SK-N-SH (cell line): ENCODE data around the gene CETP. TPM values are rescaled to one million over a fixed set of nuclear protein-coding genes. Genes with fewer than 3 reads are reported as not detected.

Experiments used
- CTCF ChIA-PET: fragments of 300-600, 350-600 bp; formaldehyde crosslinking; extraction: SDS; loops from one replicate; lab custom pipeline; 2021; lab: Yijun Ruan, JAX
- POLR2A ChIA-PET: fragments of 350-600 bp; sonication (Branson Sonifier 250); formaldehyde crosslinking; extraction: SDS; loops from one replicate; lab custom pipeline; 2020; ENCODE audit warnings: antibody characterized with exemption, inconsistent platforms; lab: Yijun Ruan, JAX
- DNase-seq: peaks from one replicate; pipeline ENCODE4 v3.0.0; 2012
- H2AFZ ChIP-seq: fragments of 200-600 bp; sonication (generic); 2 replicates; pipeline ENCODE4 v1.8.1; 2016; ENCODE audit warnings: antibody characterized with exemption, mild to moderate bottlenecking, low read depth
- H3F3A ChIP-seq: fragments of 200-600 bp; sonication (generic); replicated peaks from 2 replicates; pipeline ENCODE3; 2016; ENCODE audit warnings: antibody characterized with exemption, mild to moderate bottlenecking; ENCODE audit not compliant: insufficient read depth
- H3K27ac ChIP-seq, 2 experiments: fragments of 200-500 bp in 1 of 2; fragments of 200-600 bp in 1 of 2; sonication (Bioruptor generic) in 1 of 2; sonication (generic), shearing (Covaris generic) in 1 of 2; 2 replicates each; pipeline versions ENCODE4 v1.5.1 to v1.6.1; 2014 to 2016; ENCODE audit warnings: low read depth in 2 of 2, inconsistent platforms in 1 of 2, low read length in 1 of 2, mild to moderate bottlenecking in 1 of 2, mixed read lengths in 1 of 2
- H3K27me3 ChIP-seq: fragments of 200-600 bp; sonication (generic), shearing (Covaris generic); 2 replicates; pipeline ENCODE4 v1.6.1; 2016; ENCODE audit warnings: mixed run types; ENCODE audit not compliant: insufficient read depth
- H3K36me3 ChIP-seq, 2 experiments: fragments of 200-500 bp in 1 of 2; fragments of 200-600 bp in 1 of 2; sonication (Bioruptor generic) in 1 of 2; sonication (generic) in 1 of 2; replicated peaks in 1 of 2; 2 replicates each; pipeline versions ENCODE3 to v1.5.1; 2014 to 2016; ENCODE audit warnings: low read length in 1 of 2, mild to moderate bottlenecking in 1 of 2; ENCODE audit not compliant: insufficient read depth in 2 of 2, control insufficient read depth in 1 of 2
- H3K4me1 ChIP-seq, 2 experiments: fragments of 200-500 bp in 1 of 2; fragments of 200-600 bp in 1 of 2; sonication (Bioruptor generic) in 1 of 2; sonication (generic), shearing (Covaris generic) in 1 of 2; 2 replicates each; pipeline versions ENCODE4 v1.5.1 to v1.6.1; 2014 to 2016; ENCODE audit warnings: low read depth in 1 of 2, low read length in 1 of 2, mixed run types in 1 of 2; ENCODE audit not compliant: insufficient read depth in 2 of 2, control insufficient read depth in 1 of 2
- H3K4me2 ChIP-seq: fragments of 200-600 bp; sonication (generic), shearing (Covaris generic); 2 replicates; pipeline ENCODE4 v1.6.1; 2017; ENCODE audit warnings: mixed run types
- H3K4me3 ChIP-seq, 2 experiments: fragments of 200-500 bp in 1 of 2; fragments of 200-600 bp in 1 of 2; sonication (Bioruptor generic) in 1 of 2; sonication (generic), shearing (Covaris generic) in 1 of 2; 2 replicates each; pipeline versions ENCODE4 v1.5.1 to v1.8.1; 2014 to 2016; ENCODE audit warnings: low read depth in 2 of 2, inconsistent platforms in 1 of 2, low read length in 1 of 2, mild to moderate bottlenecking in 1 of 2, mixed read lengths in 1 of 2, moderate library complexity in 1 of 2
- H3K79me2 ChIP-seq: fragments of 200-600 bp; sonication (generic); 2 replicates; pipeline ENCODE4 v1.8.1; 2017; ENCODE audit warnings: mild to moderate bottlenecking; ENCODE audit not compliant: insufficient read depth
- H3K9ac ChIP-seq: fragments of 200-600 bp; sonication (generic); 2 replicates; pipeline ENCODE4 v1.6.1; 2017; ENCODE audit warnings: mixed run types
- H3K9me2 ChIP-seq: fragments of 200-600 bp; sonication (generic); 2 replicates; pipeline ENCODE4 v1.6.1; 2017; ENCODE audit warnings: mixed run types
- H3K9me3 ChIP-seq: fragments of 200-600 bp; sonication (generic); 2 replicates; pipeline ENCODE4 v1.6.1; 2017; ENCODE audit warnings: mixed run types, mild to moderate bottlenecking, moderate library complexity
- H4K20me1 ChIP-seq: fragments of 200-600 bp; sonication (generic); 2 replicates; pipeline ENCODE4 v1.6.1; 2017; ENCODE audit warnings: mild to moderate bottlenecking, mixed run types; ENCODE audit not compliant: insufficient read depth
- CHD2 ChIP-seq: fragments of 150-350 bp; IDR thresholded peaks from 2 replicates; pipeline ENCODE4 v1.6.1; 2018; ENCODE audit warnings: low read length; ENCODE audit not compliant: partially characterized antibody
- EP300 ChIP-seq, 2 experiments: IDR thresholded peaks; 2 replicates each; pipeline versions ENCODE4 v1.4.0 to v1.6.1; 2012; ENCODE audit warnings: borderline replicate concordance in 1 of 2, low read depth in 1 of 2, low read length in 1 of 2
- EZH2phosphoT487 ChIP-seq: fragments of 200-600 bp; sonication (generic); IDR thresholded peaks from 2 replicates; pipeline ENCODE4 v1.6.1; 2017; ENCODE audit warnings: low read depth, mixed run types, mild to moderate bottlenecking, antibody characterized with exemption, moderate library complexity, borderline replicate concordance
- FOSL2 ChIP-seq: IDR thresholded peaks from 2 replicates; pipeline ENCODE4 v1.4.0; 2012; ENCODE audit warnings: low read depth, mild to moderate bottlenecking, moderate library complexity, borderline replicate concordance
- FOXJ3 ChIP-seq: sonication (generic); formaldehyde crosslinking; IDR thresholded peaks from 2 replicates; pipeline ENCODE4 v1.5.1; 2020; ENCODE audit warnings: mild to moderate bottlenecking, missing genetic modification reagents
- GABPA ChIP-seq: IDR thresholded peaks from 2 replicates; pipeline ENCODE4 v1.4.0; 2012; ENCODE audit warnings: low read depth, mild to moderate bottlenecking
- GATA2 ChIP-seq: sonication (generic); formaldehyde crosslinking; IDR thresholded peaks from 2 replicates; pipeline ENCODE4 v1.5.0; 2020; ENCODE audit warnings: mild to moderate bottlenecking, missing genetic modification reagents
- JUND ChIP-seq: IDR thresholded peaks from 2 replicates; pipeline ENCODE4 v1.4.0; 2012
- MAX ChIP-seq: IDR thresholded peaks from 2 replicates; pipeline ENCODE4 v1.4.0; 2012; ENCODE audit warnings: low read depth
- MXI1 ChIP-seq: IDR thresholded peaks from 2 replicates; pipeline ENCODE4 v1.6.1; 2012; ENCODE audit warnings: mild to moderate bottlenecking, low read depth, low read length, improper control_type of control experiment
- NFIC ChIP-seq: IDR thresholded peaks from 2 replicates; pipeline ENCODE4 v1.4.0; 2012; ENCODE audit warnings: borderline replicate concordance
- RCOR1 ChIP-seq: fragments of 150-350 bp; IDR thresholded peaks from 2 replicates; pipeline ENCODE4 v1.6.1; 2017; ENCODE audit warnings: antibody characterized with exemption, low read length
- RFX5 ChIP-seq: IDR thresholded peaks from 2 replicates; pipeline ENCODE4 v1.6.1; 2012; ENCODE audit warnings: mild to moderate bottlenecking, improper control_type of control experiment, low read length
- RXRA ChIP-seq: IDR thresholded peaks from 2 replicates; pipeline ENCODE4 v1.4.0; 2012; ENCODE audit warnings: low read depth, mild to moderate bottlenecking, borderline replicate concordance
- SIN3A ChIP-seq: IDR thresholded peaks from 2 replicates; pipeline ENCODE4 v1.6.1; 2012; ENCODE audit warnings: low read depth, mild to moderate bottlenecking, low read length, moderate library complexity, borderline replicate concordance
- SMC3 ChIP-seq: IDR thresholded peaks from 2 replicates; pipeline ENCODE4 v1.6.1; 2012; ENCODE audit warnings: low read depth, low read length, improper control_type of control experiment
- TAF1 ChIP-seq: IDR thresholded peaks from 2 replicates; pipeline ENCODE4 v1.6.1; 2012; ENCODE audit warnings: low read depth, mild to moderate bottlenecking, low read length, moderate library complexity, borderline replicate concordance
- TCF12 ChIP-seq: IDR thresholded peaks from 2 replicates; pipeline ENCODE4 v1.4.0; 2012
- TEAD4 ChIP-seq: IDR thresholded peaks from 2 replicates; pipeline ENCODE4 v1.4.0; 2012; ENCODE audit warnings: mild to moderate bottlenecking, borderline replicate concordance; ENCODE audit not compliant: insufficient read depth
- USF1 ChIP-seq: IDR thresholded peaks from 2 replicates; pipeline ENCODE4 v1.4.0; 2012; ENCODE audit warnings: low read depth, borderline replicate concordance
- USF2 ChIP-seq: fragments of 150-350 bp; IDR thresholded peaks from 2 replicates; pipeline ENCODE4 v1.6.1; 2017; ENCODE audit warnings: antibody characterized with exemption, low read length, low read depth, borderline replicate concordance
- WGBS: methylation state at CpG from one replicate; pipeline ENCODE4 v1.1.6; 2017; ENCODE audit warnings: low lambda C conversion rate; 5-methylcytosine and 5-hydroxymethylcytosine counted together
- polyA plus RNA-seq, 3 experiments: library from polyadenylated mRNA; depleted of rRNA; stranded (reverse); fragments of >200 nt; gene quantifications; 2 replicates each; pipeline ENCODE4 v1.2.3, GENCODE V29; 2012

Gene CETP
- polyA plus RNA-seq, 1 of the 3 experiments (the other 2 are of a cell fraction) = not detected

GRCh38 chr16:56939801-56940200 is 21.9 kb upstream of the CETP start:
- DNase-seq = no peak
- POLR2A ChIA-PET = no interaction called here
- H3K27me3 ChIP-seq = no peaks in the 10 kb centered on the region
- CTCF ChIA-PET = interaction anchor here (1.0 to 1.8 kb wide), 2 partner anchors 11 to 73 kb away, joined by 3 to 7 read pairs; no protein-coding TSS in a partner anchor
- H3F3A ChIP-seq = peaks cover 35% of the 10 kb centered on the region
- peaks cover 72% of the 10 kb centered on the region for H4K20me1 ChIP-seq
- H3K27ac ChIP-seq = no peak overlapping the region
- peaks cover 5 to 13% of the 10 kb centered on the region in 2 experiments; a peak in 3 of 4 replicates for H3K4me1 ChIP-seq
- H3K9me3 ChIP-seq = no peaks in the 10 kb centered on the region
- WGBS = 66% methylated on average over 4 of the region's 4 CpGs
- peaks cover 89 to 90% of the 10 kb centered on the region in 2 experiments for H3K36me3 ChIP-seq
- H2AFZ ChIP-seq = no peak overlapping the region
- TF ChIP-seq MAX (no peak), JUND (no peak), EP300 (IDR thresholded peaks at IDR 0.05; ENCODE audit: borderline replicate concordance in 1 of 2, low read depth in 1 of 2, low read length in 1 of 2) (no peak), RFX5 (no peak), RXRA (no peak), NFIC (no peak), MXI1 (no peak), TEAD4 (no peak), RCOR1 (no peak), FOSL2 (no peak), GABPA (no peak), SIN3A (no peak), CHD2 (no peak), GATA2 (CRISPR knock-in tag) (no peak)
- H3K9me2 ChIP-seq = no peaks in the 10 kb centered on the region
- H3K9ac ChIP-seq = no peak overlapping the region
- no peak overlapping the region for H3K4me2 ChIP-seq
- no peak overlapping the region for H3K4me3 ChIP-seq
- H3K79me2 ChIP-seq = peaks cover 57% of the 10 kb centered on the region

- H3K36me3 ChIP-seq = peaks cover 85 to 86% of the 10 kb centered on the region in 2 experiments
- WGBS = 92% methylated on average over 2 of the region's 2 CpGs
- no peaks in the 10 kb centered on the region for H3K27me3 ChIP-seq
- no peak overlapping the region for H2AFZ ChIP-seq
- H3K4me3 ChIP-seq = no peak overlapping the region
- peaks cover 59% of the 10 kb centered on the region for H4K20me1 ChIP-seq
- ChIA-PET CTCF (interaction anchor here (1.1 to 1.7 kb wide), 3 partner anchors 10 to 78 kb away, joined by 3 to 12 read pairs (median 8); no protein-coding TSS in a partner anchor), POLR2A (interaction anchor here (1.1 kb wide), 2 partner anchors 10 to 152 kb away, joined by 3 read pairs; no protein-coding TSS in a partner anchor)
- no peak overlapping the region for H3K9ac ChIP-seq
- no peaks in the 10 kb centered on the region for H3K9me3 ChIP-seq
- peaks cover 3 to 4% of the 10 kb centered on the region in 2 experiments; a peak in 2 of 4 replicates for H3K4me1 ChIP-seq
- H3K4me2 ChIP-seq = no peak overlapping the region
- no peak for TF ChIP-seq USF1
- no peak for TF ChIP-seq CHD2
- TF ChIP-seq MXI1 = no peak
- no peak for TF ChIP-seq TCF12
- no peak for TF ChIP-seq MAX
- no peak for TF ChIP-seq TAF1
- TF ChIP-seq RXRA = no peak
- TF ChIP-seq FOXJ3 (CRISPR knock-in tag) = no peak
- no peak for TF ChIP-seq GATA2 (CRISPR knock-in tag)
- no peak for TF ChIP-seq EZH2phosphoT487
- TF ChIP-seq USF2 = no peak
- TF ChIP-seq SMC3 = no peak
- peaks cover 39% of the 10 kb centered on the region for H3F3A ChIP-seq
- H3K79me2 ChIP-seq = peaks cover 44% of the 10 kb centered on the region
- H3K27ac ChIP-seq = no peak overlapping the region
- DNase-seq = no peak
- no peaks in the 10 kb centered on the region for H3K9me2 ChIP-seq
Measured at GRCh38 chr16:56941092-56941491, 20.7 kb upstream of the CETP start.
